Measurements from ENCODE around the gene HMGXB4. TPM values are rescaled to one million over a fixed set of nuclear protein-coding genes. Genes with fewer than 3 reads are reported as not detected.

Gene HMGXB4
- total RNA-seq, 1 donor from 2014 or later = 16.7 TPM

DNA sequence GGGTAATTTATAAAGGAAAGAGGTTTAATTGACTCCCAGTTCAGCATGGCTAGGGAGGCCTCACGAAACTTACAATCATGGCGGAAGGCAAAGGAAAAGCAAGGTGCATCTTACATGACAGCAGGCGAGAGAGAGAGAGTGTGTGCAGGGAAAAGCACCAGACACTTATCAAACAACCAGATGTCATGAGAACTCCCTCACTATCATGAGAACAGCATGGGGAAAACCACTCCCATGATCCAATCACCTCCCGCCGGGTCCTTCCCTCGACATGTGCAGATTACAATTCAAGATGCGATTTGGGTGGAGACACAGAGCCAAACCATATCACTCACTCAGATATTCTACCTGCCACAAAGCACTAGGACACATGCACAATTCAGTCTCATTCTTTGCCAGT is 48.1 kb upstream of the HMGXB4 start:
- no peak overlapping the region for H3K9ac ChIP-seq (ENCODE audit: low read length)
- no peak overlapping the region for H3K27ac ChIP-seq (ENCODE audit: low read depth, low read length)
- H3K27me3 Mint-ChIP-seq (ENCODE audit: low read depth, unreplicated experiment) = peaks cover 34% of the 10 kb centered on the region
- peaks cover 1% of the 10 kb centered on the region for H3K9me3 ChIP-seq (ENCODE audit: insufficient read depth, low read depth, low read length)
- DNase-seq (ENCODE audit: low read depth) (no peak), FAIRE-seq (no peak)
- H3K4me2 ChIP-seq (ENCODE audit: low read length) = no peak overlapping the region
- no peak overlapping the region for H2AFZ ChIP-seq (ENCODE audit: low read depth, low read length)
- H3K27me3 ChIP-seq (ENCODE audit: insufficient read depth, low read length) = peaks cover 4% of the 10 kb centered on the region
- no peak overlapping the region for H3K4me3 ChIP-seq (ENCODE audit: insufficient read depth, low read depth, low read length)
- TF ChIP-seq, protein P1, sequence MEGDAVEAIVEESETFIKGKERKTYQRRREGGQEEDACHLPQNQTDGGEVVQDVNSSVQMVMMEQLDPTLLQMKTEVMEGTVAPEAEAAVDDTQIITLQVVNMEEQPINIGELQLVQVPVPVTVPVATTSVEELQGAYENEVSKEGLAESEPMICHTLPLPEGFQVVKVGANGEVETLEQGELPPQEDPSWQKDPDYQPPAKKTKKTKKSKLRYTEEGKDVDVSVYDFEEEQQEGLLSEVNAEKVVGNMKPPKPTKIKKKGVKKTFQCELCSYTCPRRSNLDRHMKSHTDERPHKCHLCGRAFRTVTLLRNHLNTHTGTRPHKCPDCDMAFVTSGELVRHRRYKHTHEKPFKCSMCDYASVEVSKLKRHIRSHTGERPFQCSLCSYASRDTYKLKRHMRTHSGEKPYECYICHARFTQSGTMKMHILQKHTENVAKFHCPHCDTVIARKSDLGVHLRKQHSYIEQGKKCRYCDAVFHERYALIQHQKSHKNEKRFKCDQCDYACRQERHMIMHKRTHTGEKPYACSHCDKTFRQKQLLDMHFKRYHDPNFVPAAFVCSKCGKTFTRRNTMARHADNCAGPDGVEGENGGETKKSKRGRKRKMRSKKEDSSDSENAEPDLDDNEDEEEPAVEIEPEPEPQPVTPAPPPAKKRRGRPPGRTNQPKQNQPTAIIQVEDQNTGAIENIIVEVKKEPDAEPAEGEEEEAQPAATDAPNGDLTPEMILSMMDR (IDR thresholded peaks at IDR 0.05; ENCODE audit: insufficient read depth, low read depth, low read length) = no peak
- no peak for TF ChIP-seq EZH2 (IDR thresholded peaks at IDR 0.05; ENCODE audit: insufficient read depth, low read length)
- H3K27ac Mint-ChIP-seq (ENCODE audit: unreplicated experiment) = no peak overlapping the region
- peaks cover 5% of the 10 kb centered on the region for H3K9me3 Mint-ChIP-seq (ENCODE audit: unreplicated experiment)
- no peaks in the 10 kb centered on the region for H3K36me3 ChIP-seq (ENCODE audit: insufficient read depth, low read length)
- no peaks in the 10 kb centered on the region for H3K4me1 ChIP-seq (ENCODE audit: insufficient read depth, low read length)
- no peak overlapping the region for H3K4me3 Mint-ChIP-seq (ENCODE audit: unreplicated experiment)
- H3K36me3 Mint-ChIP-seq (ENCODE audit: low read depth, unreplicated experiment) = no peaks in the 10 kb centered on the region
- H4K20me1 ChIP-seq (ENCODE audit: insufficient read depth, low read length) = no peaks in the 10 kb centered on the region
- no peaks in the 10 kb centered on the region for H3K79me2 ChIP-seq (ENCODE audit: insufficient read depth, low read length)
- peaks cover 11% of the 10 kb centered on the region for H3K4me1 Mint-ChIP-seq (ENCODE audit: low read depth, unreplicated experiment)

DNA sequence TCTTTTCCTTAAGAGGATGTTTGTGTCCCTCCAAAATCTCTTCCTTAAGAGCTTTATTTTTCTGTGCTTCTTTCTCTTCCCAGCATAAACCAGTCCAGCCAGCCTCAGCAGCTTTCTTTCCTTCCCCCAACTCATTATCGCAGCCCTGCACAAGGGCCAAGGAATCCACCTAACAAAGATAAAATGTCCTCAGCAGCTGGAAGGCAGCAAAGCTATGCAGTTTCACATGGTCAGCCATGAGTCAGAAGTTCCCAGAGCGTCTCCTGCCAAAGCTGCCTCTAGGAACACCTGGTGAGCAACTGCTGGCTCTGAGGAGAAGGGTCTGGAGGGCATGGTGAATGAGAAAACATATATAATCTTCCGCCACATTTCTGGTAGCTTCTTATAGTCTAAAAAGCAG is 45.3 kb upstream of the HMGXB4 start:
- no peaks in the 10 kb centered on the region for H3K36me3 ChIP-seq (ENCODE audit: insufficient read depth, low read length)
- no peak for FAIRE-seq
- Mint-ChIP-seq H3K4me3 (ENCODE audit: unreplicated experiment) (no peak overlapping the region), H3K36me3 (ENCODE audit: low read depth, unreplicated experiment) (no peaks in the 10 kb centered on the region), H3K4me1 (ENCODE audit: low read depth, unreplicated experiment) (peaks cover 7% of the 10 kb centered on the region), H3K27ac (ENCODE audit: unreplicated experiment) (no peak overlapping the region), H3K27me3 (ENCODE audit: low read depth, unreplicated experiment) (peaks cover 29% of the 10 kb centered on the region), H3K9me3 (ENCODE audit: unreplicated experiment) (peaks cover 5% of the 10 kb centered on the region)
- H3K27me3 ChIP-seq (ENCODE audit: insufficient read depth, low read length) = peaks cover 4% of the 10 kb centered on the region
- H3K4me3 ChIP-seq (ENCODE audit: insufficient read depth, low read depth, low read length) = no peak overlapping the region
- H3K4me1 ChIP-seq (ENCODE audit: insufficient read depth, low read length) = no peaks in the 10 kb centered on the region
- H3K4me2 ChIP-seq (ENCODE audit: low read length) = no peak overlapping the region
- no peak overlapping the region for H2AFZ ChIP-seq (ENCODE audit: low read depth, low read length)
- no peaks in the 10 kb centered on the region for H4K20me1 ChIP-seq (ENCODE audit: insufficient read depth, low read length)
- H3K79me2 ChIP-seq (ENCODE audit: insufficient read depth, low read length) = no peaks in the 10 kb centered on the region
- no peak overlapping the region for H3K9ac ChIP-seq (ENCODE audit: low read length)
- TF ChIP-seq, protein P1 (IDR thresholded peaks at IDR 0.05; ENCODE audit: insufficient read depth, low read depth, low read length) = no peak
- no peak for TF ChIP-seq EZH2 (IDR thresholded peaks at IDR 0.05; ENCODE audit: insufficient read depth, low read length)
- no peak overlapping the region for H3K27ac ChIP-seq (ENCODE audit: low read depth, low read length)
- DNase-seq (ENCODE audit: low read depth) = peak; percentile 64
- H3K9me3 ChIP-seq (ENCODE audit: insufficient read depth, low read depth, low read length) = peaks cover 2% of the 10 kb centered on the region

DNA sequence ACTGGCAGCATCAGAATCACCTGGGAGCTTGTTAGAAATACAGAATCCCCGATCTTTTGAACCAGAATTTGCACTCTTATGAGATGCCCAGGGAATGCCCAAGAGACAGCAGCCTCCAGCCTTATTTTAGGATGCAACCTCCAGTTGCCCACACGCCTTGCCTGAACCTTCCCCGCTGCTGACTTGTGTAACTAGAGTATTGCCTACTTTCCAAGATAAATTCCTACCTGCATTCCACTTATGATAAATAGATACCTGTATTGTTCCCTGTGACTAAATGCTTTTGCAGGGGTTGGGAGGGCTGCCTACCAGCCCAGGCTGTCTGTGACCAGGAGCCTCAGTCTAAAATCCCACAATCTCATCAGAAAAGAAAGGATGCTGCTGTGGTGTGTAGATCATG is 44.3 kb upstream of the HMGXB4 start:
- TF ChIP-seq, protein P1 (IDR thresholded peaks at IDR 0.05; ENCODE audit: insufficient read depth, low read depth, low read length) = no peak
- no peak for TF ChIP-seq EZH2 (IDR thresholded peaks at IDR 0.05; ENCODE audit: insufficient read depth, low read length)
- peaks cover 10% of the 10 kb centered on the region for H3K4me1 Mint-ChIP-seq (ENCODE audit: low read depth, unreplicated experiment)
- H3K9me3 Mint-ChIP-seq (ENCODE audit: unreplicated experiment) = peaks cover 13% of the 10 kb centered on the region
- no peaks in the 10 kb centered on the region for H3K36me3 Mint-ChIP-seq (ENCODE audit: low read depth, unreplicated experiment)
- peaks cover 29% of the 10 kb centered on the region for H3K27me3 Mint-ChIP-seq (ENCODE audit: low read depth, unreplicated experiment)
- no peak overlapping the region for H3K27ac Mint-ChIP-seq (ENCODE audit: unreplicated experiment)
- Histone ChIP-seq H3K4me2 (ENCODE audit: low read length) (no peak overlapping the region), H4K20me1 (ENCODE audit: insufficient read depth, low read length) (no peaks in the 10 kb centered on the region), H3K27ac (ENCODE audit: low read depth, low read length) (no peak overlapping the region), H3K27me3 (ENCODE audit: insufficient read depth, low read length) (peaks cover 4% of the 10 kb centered on the region), H3K36me3 (ENCODE audit: insufficient read depth, low read length) (no peaks in the 10 kb centered on the region), H3K4me1 (ENCODE audit: insufficient read depth, low read length) (no peaks in the 10 kb centered on the region), H3K79me2 (ENCODE audit: insufficient read depth, low read length) (no peaks in the 10 kb centered on the region), H3K9me3 (ENCODE audit: insufficient read depth, low read depth, low read length) (peaks cover 2% of the 10 kb centered on the region), H3K9ac (ENCODE audit: low read length) (no peak overlapping the region), H3K4me3 (ENCODE audit: insufficient read depth, low read depth, low read length) (no peak overlapping the region), H2AFZ (ENCODE audit: low read depth, low read length) (no peak overlapping the region)
- H3K4me3 Mint-ChIP-seq (ENCODE audit: unreplicated experiment) = no peak overlapping the region
- no peak for DNase-seq (ENCODE audit: low read depth)
- FAIRE-seq = no peak
